Glutamatergic neuron (in vitro differentiated cells): ENCODE data around the gene PDLIM4. TPM values are rescaled to one million over a fixed set of nuclear protein-coding genes. Genes with fewer than 3 reads are reported as not detected.

Source experiments
- DNase-seq: peaks from one replicate; pipeline ENCODE4 v3.0.0; 2022
- H3K27ac Mint-ChIP-seq: one replicate; pipeline ENCODE4 v1.8.0; 2020; ENCODE audit warnings: mild to moderate bottlenecking, mixed read lengths, inconsistent platforms; ENCODE audit not compliant: unreplicated experiment
- H3K27me3 Mint-ChIP-seq: one replicate; pipeline ENCODE4 v1.8.0; 2020; ENCODE audit warnings: mild to moderate bottlenecking, moderate library complexity, mixed read lengths, inconsistent platforms; ENCODE audit not compliant: unreplicated experiment
- H3K36me3 Mint-ChIP-seq: one replicate; pipeline ENCODE4 v1.8.0; 2020; ENCODE audit warnings: mild to moderate bottlenecking, mixed read lengths, inconsistent platforms; ENCODE audit not compliant: unreplicated experiment
- H3K4me1 Mint-ChIP-seq: one replicate; pipeline ENCODE4 v1.8.0; 2020; ENCODE audit warnings: mild to moderate bottlenecking, low read depth, mixed read lengths, inconsistent platforms; ENCODE audit not compliant: unreplicated experiment
- H3K4me3 Mint-ChIP-seq: one replicate; pipeline ENCODE4 v1.8.0; 2020; ENCODE audit warnings: mild to moderate bottlenecking, mixed read lengths, inconsistent platforms; ENCODE audit not compliant: unreplicated experiment
- H3K9me3 Mint-ChIP-seq: one replicate; pipeline ENCODE4 v1.8.0; 2020; ENCODE audit warnings: mild to moderate bottlenecking, moderate library complexity, mixed read lengths, inconsistent platforms; ENCODE audit not compliant: unreplicated experiment
- CTCF ChIP-seq: fragments of 200-600 bp; sonication (generic); IDR thresholded peaks from one replicate; pipeline ENCODE4 v1.5.0; 2021; ENCODE audit not compliant: partially characterized antibody, unreplicated experiment
- total RNA-seq: library from RNA; stranded (reverse); fragmentation: NEBNext Ultra II Directional; extraction: Animal tissue kit (Norgen Biotek cat#: 25700); gene quantifications from one replicate; pipeline ENCODE4 v1.2.1, GENCODE V29; 2021; ENCODE audit not compliant: unreplicated experiment

Gene PDLIM4
- total RNA-seq, 1 donor from 2014 or later, result 81.6 TPM

DNA sequence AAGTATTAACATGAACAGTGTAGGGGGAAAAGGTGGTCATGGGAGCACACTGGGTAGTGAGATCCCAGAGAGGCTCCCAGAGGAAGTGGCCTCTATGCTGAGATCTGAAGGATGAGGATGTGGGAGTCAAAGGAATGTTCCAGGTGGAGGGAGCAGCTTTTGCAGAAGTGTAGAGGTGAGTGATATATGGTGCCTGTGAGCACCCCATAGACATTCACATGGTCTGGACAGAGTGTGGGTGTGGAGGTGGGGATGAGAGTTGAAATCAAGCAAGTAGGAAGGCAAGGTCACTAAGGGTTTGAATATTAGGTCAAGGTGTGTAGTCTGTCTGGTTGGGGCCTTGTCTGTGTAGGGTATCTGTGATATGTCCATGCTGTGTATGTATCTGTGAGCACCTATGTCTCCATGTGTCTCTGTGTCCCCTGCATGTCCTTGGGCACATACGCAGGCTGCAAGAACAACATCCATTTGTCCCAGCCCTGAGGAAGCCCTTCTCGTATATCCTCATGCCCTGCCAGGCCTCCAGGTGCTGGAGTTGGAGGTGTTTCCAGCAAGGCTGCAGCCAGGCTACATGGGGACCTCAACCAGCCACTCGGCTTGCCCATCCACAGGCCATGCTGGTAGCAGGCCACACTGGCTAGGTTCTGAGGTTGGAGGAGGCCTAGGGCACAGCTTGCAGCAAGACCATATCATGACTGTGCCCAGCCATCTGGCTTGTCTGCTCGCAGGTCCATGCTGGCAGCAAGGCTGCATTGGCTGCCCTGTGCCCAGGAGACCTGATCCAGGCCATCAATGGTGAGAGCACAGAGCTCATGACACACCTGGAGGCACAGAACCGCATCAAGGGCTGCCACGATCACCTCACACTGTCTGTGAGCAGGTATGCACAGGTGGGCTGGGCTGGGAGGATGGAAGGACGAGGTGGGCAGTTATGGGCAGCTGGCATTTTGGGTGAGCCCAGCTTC lies 4.7 kb downstream of the PDLIM4 start:
- H3K36me3 Mint-ChIP-seq, result no peaks in the 10 kb centered on the region
- H3K4me1 Mint-ChIP-seq, result peaks cover 30% of the 10 kb centered on the region
- H3K27ac Mint-ChIP-seq, result peak overlapping the region; percentile 0
- TF ChIP-seq CTCF, result no peak
- H3K4me3 Mint-ChIP-seq, result no peak overlapping the region
- H3K9me3 Mint-ChIP-seq, result peaks cover 9% of the 10 kb centered on the region
- peaks cover 15% of the 10 kb centered on the region for H3K27me3 Mint-ChIP-seq
- no peak for DNase-seq

DNA sequence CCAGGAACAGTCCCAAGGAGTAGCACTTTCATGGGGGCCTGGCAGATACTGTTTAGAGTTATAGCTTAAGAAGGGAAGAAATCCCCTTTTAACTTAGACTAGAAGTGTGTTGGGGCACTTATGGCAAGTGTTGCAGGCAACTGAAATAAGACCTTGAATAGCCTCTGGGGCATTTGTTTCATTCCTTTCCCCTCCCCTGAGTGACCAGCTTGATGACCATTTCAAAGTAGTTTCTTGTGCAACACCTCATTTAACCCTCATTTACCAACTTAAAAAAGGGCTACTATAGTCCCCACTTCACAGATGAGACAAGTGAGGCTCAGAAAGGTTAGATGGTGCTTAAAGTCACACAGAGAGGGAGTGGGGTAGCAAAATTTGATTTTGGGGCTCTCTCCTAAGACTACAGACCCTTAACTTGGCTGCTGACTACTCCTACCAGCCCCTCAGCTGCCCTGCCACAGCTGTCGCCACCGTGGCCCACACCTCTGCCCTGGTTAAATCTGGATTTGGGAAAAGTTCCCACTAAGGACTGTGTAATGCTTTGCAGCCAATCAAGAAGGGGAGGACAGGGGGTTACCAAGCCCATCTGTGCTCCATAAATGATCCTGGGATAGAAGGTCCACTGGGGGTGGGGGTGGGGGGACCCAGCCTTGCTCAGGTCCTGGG lies 5.5 kb downstream of the PDLIM4 start:
- no peak for TF ChIP-seq CTCF
- H3K4me1 Mint-ChIP-seq, result peaks cover 34% of the 10 kb centered on the region

DNA sequence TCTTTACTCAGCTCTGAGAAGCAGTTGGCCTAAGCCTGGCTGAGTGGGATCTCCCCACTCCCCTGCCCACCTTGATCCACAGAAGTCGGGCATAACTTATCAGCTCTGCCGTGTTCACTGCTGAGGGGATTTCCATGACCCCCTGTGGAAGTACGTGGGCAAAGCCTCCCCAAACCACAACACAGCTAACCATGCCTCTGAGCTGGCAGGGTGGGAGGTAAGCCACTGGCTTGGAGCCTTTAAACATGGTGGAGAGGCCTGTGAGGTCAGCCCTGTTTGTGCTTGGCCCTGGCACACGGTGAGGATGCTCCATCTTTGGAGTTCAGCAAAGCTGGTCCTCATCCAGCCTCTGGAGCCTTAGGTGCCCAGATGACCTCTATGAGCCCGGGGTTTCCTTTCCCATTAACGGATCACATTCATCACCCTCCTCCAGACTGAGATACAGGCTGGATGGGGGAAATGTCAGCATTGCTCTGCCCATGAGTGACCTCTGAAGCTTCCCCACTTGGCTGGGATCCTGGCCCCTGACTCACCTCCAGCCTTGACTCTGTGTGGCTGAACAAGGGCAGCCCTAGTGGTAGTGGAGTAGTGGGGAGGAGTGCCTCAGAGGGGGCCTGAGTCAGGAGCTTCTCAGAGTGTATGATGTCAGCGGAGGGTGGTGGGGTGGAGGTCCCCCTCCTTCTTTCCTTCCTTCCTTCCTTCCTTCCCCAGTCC lies 6.2 kb downstream of the PDLIM4 start:
- Mint-ChIP-seq H3K36me3 (no peaks in the 10 kb centered on the region), H3K4me1 (peaks cover 34% of the 10 kb centered on the region), H3K4me3 (no peak overlapping the region), H3K27me3 (peaks cover 17% of the 10 kb centered on the region), H3K27ac (no peak overlapping the region), H3K9me3 (peaks cover 11% of the 10 kb centered on the region)
- TF ChIP-seq CTCF, result no peak
- DNase-seq, result no peak

More for the DNA sequence above, 5.5 kb downstream of the PDLIM4 start:
- Mint-ChIP-seq H3K27me3 (peaks cover 17% of the 10 kb centered on the region), H3K4me3 (no peak overlapping the region), H3K27ac (no peak overlapping the region), H3K9me3 (peaks cover 11% of the 10 kb centered on the region), H3K36me3 (no peaks in the 10 kb centered on the region)
- DNase-seq, result no peak

DNA sequence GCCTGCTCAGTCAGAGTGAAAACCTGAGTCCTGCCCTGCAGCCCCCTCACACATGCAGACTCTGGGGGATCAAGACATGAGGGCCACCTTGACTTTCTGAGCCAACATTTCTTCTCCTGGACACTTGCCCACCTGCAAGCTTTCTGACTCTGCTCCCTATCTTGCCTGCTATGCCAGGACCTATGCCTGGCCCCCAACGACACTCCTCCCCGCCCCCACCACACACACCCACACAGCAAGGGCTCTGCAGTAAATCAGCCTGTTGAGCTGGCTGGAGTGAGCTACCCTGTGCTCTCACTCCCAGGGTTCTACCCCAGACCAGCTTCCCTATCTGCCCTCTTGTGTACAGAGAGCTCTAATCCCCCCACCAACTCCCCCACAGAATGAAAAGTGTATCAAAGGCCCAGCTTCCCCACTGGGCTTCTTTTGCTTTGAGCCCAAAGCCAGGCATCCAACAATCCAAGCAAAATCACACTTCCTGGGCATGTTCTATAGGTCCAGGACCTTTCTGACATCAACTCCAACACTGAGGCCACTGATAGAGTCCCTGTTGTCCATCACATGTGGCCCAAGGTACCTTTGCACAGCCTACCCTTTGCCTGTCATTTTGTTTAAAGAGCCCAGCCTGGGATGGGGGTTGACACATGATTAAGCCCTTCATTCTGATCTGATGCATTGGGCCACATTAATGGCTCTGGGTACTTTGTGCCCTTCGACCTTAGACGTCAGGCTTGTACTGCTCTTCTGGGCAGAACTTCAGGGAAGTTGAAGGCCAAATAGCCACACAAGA lies 7.2 kb downstream of the PDLIM4 start:
- Mint-ChIP-seq H3K36me3 (no peaks in the 10 kb centered on the region), H3K27ac (no peak overlapping the region), H3K4me3 (no peak overlapping the region), H3K4me1 (peaks cover 37% of the 10 kb centered on the region), H3K9me3 (peaks cover 6% of the 10 kb centered on the region), H3K27me3 (peaks cover 9% of the 10 kb centered on the region)
- DNase-seq, result no peak
- no peak for TF ChIP-seq CTCF
